ENCODE measurements around the gene ARHGAP29.

The ARHGAP29 gene

GRCh38 chr1:94285031-94285654, 47.8 kb upstream of the ARHGAP29 start:
- Histone ChIP-seq H3K4me1 (ENCODE audit: insufficient read depth, low read length, poor library complexity, severe bottlenecking) (peaks cover 2% of the 10 kb centered on the region), H3K36me3 (ENCODE audit: insufficient read depth, low read length) (no peaks in the 10 kb centered on the region), H3K9ac (ENCODE audit: low read depth, low read length, poor library complexity, severe bottlenecking) (no peak overlapping the region), H3K9me2 (replicated peaks; ENCODE audit: low read depth, low read length) (no peaks in the 10 kb centered on the region), H3K4me2 (ENCODE audit: low read depth, low read length, poor library complexity, severe bottlenecking) (no peak overlapping the region), H3F3A (ENCODE audit: low read depth) (no peaks in the 10 kb centered on the region), H4K20me1 (ENCODE audit: insufficient read depth, low read length, poor library complexity, severe bottlenecking) (no peaks in the 10 kb centered on the region), H3K9me3 (ENCODE audit: insufficient read depth, low read depth, low read length) (no peaks in the 10 kb centered on the region), H2AFZ (ENCODE audit: low read length) (no peak overlapping the region), H3K4me3 (ENCODE audit: low read length, poor library complexity, severe bottlenecking) (no peak overlapping the region), H3K79me2 (ENCODE audit: insufficient read depth, low read length) (no peaks in the 10 kb centered on the region), H3K27me3 (ENCODE audit: insufficient read depth, low read length, poor library complexity, severe bottlenecking) (no peaks in the 10 kb centered on the region)
- TF ChIP-seq CTCF (conservative IDR thresholded peaks at IDR 0.05; ENCODE audit: low read length) = no peak
- TF ChIP-seq EZH2phosphoT487 (IDR thresholded peaks at IDR 0.05; ENCODE audit: borderline replicate concordance) = no peak

- Histone ChIP-seq H3K9me3 (ENCODE audit: insufficient read depth, low read depth, low read length) (no peaks in the 10 kb centered on the region), H3K9ac (ENCODE audit: low read depth, low read length, poor library complexity, severe bottlenecking) (no peak overlapping the region), H3K9me2 (replicated peaks; ENCODE audit: low read depth, low read length) (no peaks in the 10 kb centered on the region), H4K20me1 (ENCODE audit: insufficient read depth, low read length, poor library complexity, severe bottlenecking) (no peaks in the 10 kb centered on the region), H3K4me1 (ENCODE audit: insufficient read depth, low read length, poor library complexity, severe bottlenecking) (peaks cover 2% of the 10 kb centered on the region), H3K4me2 (ENCODE audit: low read depth, low read length, poor library complexity, severe bottlenecking) (no peak overlapping the region), H3K79me2 (ENCODE audit: insufficient read depth, low read length) (no peaks in the 10 kb centered on the region), H3K36me3 (ENCODE audit: insufficient read depth, low read length) (no peaks in the 10 kb centered on the region), H3K27me3 (ENCODE audit: insufficient read depth, low read length, poor library complexity, severe bottlenecking) (no peaks in the 10 kb centered on the region), H2AFZ (ENCODE audit: low read length) (no peak overlapping the region), H3K4me3 (ENCODE audit: low read length, poor library complexity, severe bottlenecking) (no peak overlapping the region), H3F3A (ENCODE audit: low read depth) (no peaks in the 10 kb centered on the region)
- no peak for TF ChIP-seq EZH2phosphoT487 (IDR thresholded peaks at IDR 0.05; ENCODE audit: borderline replicate concordance)
These were observed 47.1 kb upstream of the ARHGAP29 start for GRCh38 chr1:94284476-94284875.

GRCh38 chr1:94283462-94283861, 46.1 kb upstream of the ARHGAP29 start:
- no peak overlapping the region for H3K4me2 ChIP-seq (ENCODE audit: low read depth, low read length, poor library complexity, severe bottlenecking)
- H3K9me2 ChIP-seq (replicated peaks; ENCODE audit: low read depth, low read length) = no peaks in the 10 kb centered on the region
- no peaks in the 10 kb centered on the region for H4K20me1 ChIP-seq (ENCODE audit: insufficient read depth, low read length, poor library complexity, severe bottlenecking)
- H3K4me1 ChIP-seq (ENCODE audit: insufficient read depth, low read length, poor library complexity, severe bottlenecking) = no peaks in the 10 kb centered on the region
- H2AFZ ChIP-seq (ENCODE audit: low read length) = no peak overlapping the region
- TF ChIP-seq EZH2phosphoT487 (IDR thresholded peaks at IDR 0.05; ENCODE audit: borderline replicate concordance) (no peak), CTCF (conservative IDR thresholded peaks at IDR 0.05; ENCODE audit: low read length) (no peak)
- no peaks in the 10 kb centered on the region for H3K9me3 ChIP-seq (ENCODE audit: insufficient read depth, low read depth, low read length)
- H3K36me3 ChIP-seq (ENCODE audit: insufficient read depth, low read length) = no peaks in the 10 kb centered on the region
- H3K27me3 ChIP-seq (ENCODE audit: insufficient read depth, low read length, poor library complexity, severe bottlenecking) = no peaks in the 10 kb centered on the region
- no peak overlapping the region for H3K4me3 ChIP-seq (ENCODE audit: low read length, poor library complexity, severe bottlenecking)
- no peaks in the 10 kb centered on the region for H3K79me2 ChIP-seq (ENCODE audit: insufficient read depth, low read length)
- H3K9ac ChIP-seq (ENCODE audit: low read depth, low read length, poor library complexity, severe bottlenecking) = no peak overlapping the region
- no peaks in the 10 kb centered on the region for H3F3A ChIP-seq (ENCODE audit: low read depth)

GRCh38 chr1:94282143-94282711, 44.8 kb upstream of the ARHGAP29 start:
- H2AFZ ChIP-seq (ENCODE audit: low read length) = no peak overlapping the region
- no peaks in the 10 kb centered on the region for H3K9me2 ChIP-seq (replicated peaks; ENCODE audit: low read depth, low read length)
- H3K36me3 ChIP-seq (ENCODE audit: insufficient read depth, low read length) = no peaks in the 10 kb centered on the region
- no peaks in the 10 kb centered on the region for H3K79me2 ChIP-seq (ENCODE audit: insufficient read depth, low read length)
- H3K4me1 ChIP-seq (ENCODE audit: insufficient read depth, low read length, poor library complexity, severe bottlenecking) = no peaks in the 10 kb centered on the region
- no peak overlapping the region for H3K4me2 ChIP-seq (ENCODE audit: low read depth, low read length, poor library complexity, severe bottlenecking)
- TF ChIP-seq EZH2phosphoT487 (IDR thresholded peaks at IDR 0.05; ENCODE audit: borderline replicate concordance) (no peak), CTCF (conservative IDR thresholded peaks at IDR 0.05; ENCODE audit: low read length) (no peak)
- no peaks in the 10 kb centered on the region for H3F3A ChIP-seq (ENCODE audit: low read depth)
- no peaks in the 10 kb centered on the region for H4K20me1 ChIP-seq (ENCODE audit: insufficient read depth, low read length, poor library complexity, severe bottlenecking)
- H3K4me3 ChIP-seq (ENCODE audit: low read length, poor library complexity, severe bottlenecking) = no peak overlapping the region
- no peaks in the 10 kb centered on the region for H3K27me3 ChIP-seq (ENCODE audit: insufficient read depth, low read length, poor library complexity, severe bottlenecking)
- no peaks in the 10 kb centered on the region for H3K9me3 ChIP-seq (ENCODE audit: insufficient read depth, low read depth, low read length)
- H3K9ac ChIP-seq (ENCODE audit: low read depth, low read length, poor library complexity, severe bottlenecking) = no peak overlapping the region

All from Loucy (cell line).